Prostate gland (tissue), 2 donors: ENCODE data around the gene FCGR3A. TPM values are rescaled to one million over a fixed set of nuclear protein-coding genes. Genes with fewer than 3 reads are reported as not detected.
"Not testable (repeated sequence)": the region's sequence is repeated elsewhere in the genome, so short reads cannot be mapped to it uniquely, and the experiment has no call there.

Experiments used
- DNase-seq: peaks from one replicate; pipeline ENCODE4 v3.0.0-alpha.2; 2019; ENCODE audit warnings: low spot score
- H3K27ac ChIP-seq, 2 donors: fragments of 200-600 bp; sonication (generic); 2 replicates each; pipeline ENCODE4 v1.5.1; 2017 to 2019
- H3K27me3 ChIP-seq: fragments of 200-600 bp; sonication (generic); replicated peaks from 2 replicates; pipeline ENCODE4 v1.5.1; 2019; ENCODE audit not compliant: insufficient read depth
- H3K36me3 ChIP-seq, 2 donors: fragments of 200-600 bp; sonication (generic); 1 replicate in 1 of 2; 2 replicates in 1 of 2; pipeline versions ENCODE4 v1.5.1 to v1.8.1; 2017 to 2019
- H3K4me1 ChIP-seq: fragments of 200-600 bp; sonication (generic); replicated peaks from 2 replicates; pipeline ENCODE4 v1.5.1; 2019
- H3K4me3 ChIP-seq, 2 donors: fragments of 200-600 bp; sonication (generic); 2 replicates each; pipeline ENCODE4 v1.5.1; 2017 to 2019
- H3K9me3 ChIP-seq: fragments of 200-600 bp; sonication (generic); 2 replicates; pipeline ENCODE4 v1.5.1; 2017
- POLR2AphosphoS5 ChIP-seq: sonication (generic); formaldehyde crosslinking; IDR thresholded peaks from one replicate; pipeline ENCODE4 v1.6.1; 2017; ENCODE audit warnings: antibody characterized with exemption
- WGBS: methylation state at CpG from one replicate; pipeline ENCODE4 v1.1.5; 2018; 5-methylcytosine and 5-hydroxymethylcytosine counted together
- intact Hi-C: fragments of 100-400 bp; cut with DNase I; formaldehyde crosslinking; loops from one replicate; pipeline ENCODE4 v1.14.2; 2022
- total RNA-seq, 2 donors: library from RNA; depleted of rRNA; stranded (reverse); fragments of >200 nt; gene quantifications; one replicate each; pipeline ENCODE4 v1.1.0, GENCODE V29; 2016

FCGR3A gene
- total RNA-seq, 2 donors from 2014 or later: 6.9 to 7.4 TPM

DNA sequence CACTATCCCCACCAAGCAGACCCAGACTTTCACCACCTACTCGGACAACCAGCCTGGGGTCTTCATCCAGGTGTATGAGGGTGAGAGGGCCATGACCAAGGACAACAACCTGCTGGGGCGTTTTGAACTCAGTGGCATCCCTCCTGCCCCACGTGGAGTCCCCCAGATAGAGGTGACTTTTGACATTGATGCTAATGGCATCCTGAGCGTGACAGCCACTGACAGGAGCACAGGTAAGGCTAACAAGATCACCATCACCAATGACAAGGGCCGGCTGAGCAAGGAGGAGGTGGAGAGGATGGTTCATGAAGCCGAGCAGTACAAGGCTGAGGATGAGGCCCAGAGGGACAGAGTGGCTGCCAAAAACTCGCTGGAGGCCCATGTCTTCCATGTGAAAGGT is 23.7 kb downstream of the FCGR3A start:
- H3K27me3 ChIP-seq, DNase-seq, intact Hi-C loops, H3K36me3 ChIP-seq, H3K27ac ChIP-seq, H3K9me3 ChIP-seq, H3K4me1 ChIP-seq, H3K4me3 ChIP-seq: not testable (repeated sequence)
- 73% methylated on average over 5 of the region's 7 CpGs for WGBS

- H3K27me3 ChIP-seq, DNase-seq, intact Hi-C loops, H3K4me1 ChIP-seq, H3K9me3 ChIP-seq, H3K36me3 ChIP-seq: not testable (repeated sequence)
- Histone ChIP-seq H3K27ac (peak overlapping the region in 1 of 2 donors; percentile 46), H3K4me3 (peak overlapping the region; percentile 59 to 74)
- WGBS: 48% methylated on average over 15 of the region's 23 CpGs
These were observed 24.3 kb downstream of the FCGR3A start for GRCh38 chr1:161525321-161525720.

DNA sequence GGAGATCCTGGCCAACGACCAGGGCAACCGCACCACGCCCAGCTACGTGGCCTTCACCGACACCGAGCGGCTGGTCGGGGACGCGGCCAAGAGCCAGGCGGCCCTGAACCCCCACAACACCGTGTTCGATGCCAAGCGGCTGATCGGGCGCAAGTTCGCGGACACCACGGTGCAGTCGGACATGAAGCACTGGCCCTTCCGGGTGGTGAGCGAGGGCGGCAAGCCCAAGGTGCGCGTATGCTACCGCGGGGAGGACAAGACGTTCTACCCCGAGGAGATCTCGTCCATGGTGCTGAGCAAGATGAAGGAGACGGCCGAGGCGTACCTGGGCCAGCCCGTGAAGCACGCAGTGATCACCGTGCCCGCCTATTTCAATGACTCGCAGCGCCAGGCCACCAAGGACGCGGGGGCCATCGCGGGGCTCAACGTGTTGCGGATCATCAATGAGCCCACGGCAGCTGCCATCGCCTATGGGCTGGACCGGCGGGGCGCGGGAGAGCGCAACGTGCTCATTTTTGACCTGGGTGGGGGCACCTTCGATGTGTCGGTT is 24.8 kb downstream of the FCGR3A start:
- H3K4me1 ChIP-seq, H3K36me3 ChIP-seq, DNase-seq, H3K9me3 ChIP-seq, intact Hi-C loops, H3K27me3 ChIP-seq: not testable (repeated sequence)
- peak overlapping the region; percentile 59 to 74 for H3K4me3 ChIP-seq
- 3% methylated on average over 18 of the region's 55 CpGs for WGBS
- H3K27ac ChIP-seq: peak overlapping the region in 1 of 2 donors; percentile 46

DNA sequence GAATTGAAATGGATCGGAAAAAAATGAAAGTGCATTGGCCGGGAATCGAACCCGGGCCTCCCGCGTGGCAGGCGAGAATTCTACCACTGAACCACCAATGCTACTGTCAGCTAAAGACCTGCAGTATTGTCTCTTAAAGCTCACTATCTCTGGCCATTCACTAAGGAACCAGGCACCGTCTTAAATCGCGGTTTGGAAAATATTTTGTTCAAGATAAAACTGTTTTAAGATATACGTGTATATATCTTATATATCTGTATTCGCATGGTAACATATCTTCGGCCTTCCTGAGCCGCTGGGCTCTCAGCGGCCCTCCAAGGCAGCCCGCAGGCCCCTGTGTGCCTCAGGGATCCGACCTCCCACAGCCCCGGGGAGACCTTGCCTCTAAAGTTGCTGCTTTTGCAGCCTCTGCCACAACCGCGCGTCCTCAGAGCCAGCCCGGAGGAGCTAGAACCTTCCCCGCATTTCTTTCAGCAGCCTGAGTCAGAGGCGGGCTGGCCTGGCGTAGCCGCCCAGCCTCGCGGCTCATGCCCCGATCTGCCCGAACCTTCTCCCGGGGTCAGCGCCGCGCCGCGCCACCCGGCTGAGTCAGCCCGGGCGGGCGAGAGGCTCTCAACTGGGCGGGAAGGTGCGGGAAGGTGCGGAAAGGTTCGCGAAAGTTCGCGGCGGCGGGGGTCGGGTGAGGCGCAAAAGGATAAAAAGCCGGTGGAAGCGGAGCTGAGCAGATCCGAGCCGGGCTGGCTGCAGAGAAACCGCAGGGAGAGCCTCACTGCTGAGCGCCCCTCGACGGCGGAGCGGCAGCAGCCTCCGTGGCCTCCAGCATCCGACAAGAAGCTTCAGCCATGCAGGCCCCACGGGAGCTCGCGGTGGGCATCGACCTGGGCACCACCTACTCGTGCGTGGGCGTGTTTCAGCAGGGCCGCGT is 25.5 kb downstream of the FCGR3A start, which contains the start of gene HSPA6:
TSS of gene HSPA6 (plus strand) at position 724 of the 925 bp plus-strand sequence. CDS start at position 843, 119 bp downstream.
- H3K27me3 ChIP-seq, H3K36me3 ChIP-seq, H3K9me3 ChIP-seq, intact Hi-C loops, H3K4me1 ChIP-seq: not testable (repeated sequence)
- DNase-seq: peak; percentile 76
- under 1% methylated on average over 63 of the region's 72 CpGs for WGBS
- Histone ChIP-seq H3K27ac (peak within 1 kb of the TSS; percentile 78 to 83), H3K4me3 (peak within 1 kb of the TSS; percentile 59 to 74)
- TF ChIP-seq POLR2AphosphoS5: peak; percentile 83

GRCh38 chr1:161523041-161523816 is 26.4 kb downstream of the FCGR3A start:
- H3K4me1 ChIP-seq, H3K4me3 ChIP-seq, H3K36me3 ChIP-seq, intact Hi-C loops, H3K9me3 ChIP-seq, H3K27ac ChIP-seq, DNase-seq, H3K27me3 ChIP-seq: not testable (repeated sequence)
- 85% methylated on average over 20 of the region's 20 CpGs for WGBS

DNA sequence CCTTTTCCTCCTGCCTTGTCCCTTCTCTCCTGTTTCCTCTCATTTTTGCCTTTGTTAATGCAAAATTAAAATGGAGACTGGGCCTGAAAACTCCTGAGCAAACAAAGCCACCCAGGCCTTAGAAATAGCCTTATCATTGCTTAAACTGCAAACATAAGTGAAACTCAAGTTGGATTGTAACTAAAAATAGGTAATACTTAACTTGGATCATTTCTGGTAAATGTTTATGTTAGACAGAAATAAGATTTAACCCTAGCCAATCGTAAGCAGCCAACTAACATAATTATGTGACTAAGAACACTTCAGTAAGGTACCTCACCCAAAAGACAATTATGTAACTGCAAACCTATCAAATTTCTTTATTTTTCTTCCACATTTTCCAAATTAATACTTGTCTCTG is 35.7 kb downstream of the FCGR3A start:
- intact Hi-C loops, H3K4me3 ChIP-seq, H3K27me3 ChIP-seq, DNase-seq, H3K9me3 ChIP-seq, H3K4me1 ChIP-seq, H3K36me3 ChIP-seq, H3K27ac ChIP-seq: not testable (repeated sequence)
- WGBS: 92% methylated on average over 1 of the region's 1 CpG

- H3K4me1 ChIP-seq, intact Hi-C loops: not testable (repeated sequence)
These were observed 36.2 kb downstream of the FCGR3A start for GRCh38 chr1:161513448-161513780.

GRCh38 chr1:161512636-161513447 is 36.8 kb downstream of the FCGR3A start:
- H3K4me1 ChIP-seq, H3K27ac ChIP-seq, H3K36me3 ChIP-seq, intact Hi-C loops, H3K4me3 ChIP-seq, H3K9me3 ChIP-seq, H3K27me3 ChIP-seq, DNase-seq: not testable (repeated sequence)
- WGBS: 71% methylated on average over 6 of the region's 6 CpGs

More at GRCh38 chr1:161513448-161513780, 36.2 kb downstream of the FCGR3A start:
- H3K27me3 ChIP-seq, H3K36me3 ChIP-seq, H3K4me3 ChIP-seq, H3K9me3 ChIP-seq, H3K27ac ChIP-seq, DNase-seq: not testable (repeated sequence)
- no CpG with 5 or more reads among the region's 1 CpG for WGBS
